HG02970 (cell line): ENCODE measurements around the gene PLEK2.
"Not testable (repeated sequence)": the region's sequence is repeated elsewhere in the genome, so short reads cannot be mapped to it uniquely, and the experiment has no call there.

Source experiments
- ATAC-seq: cut with Tn5 transposase; IDR thresholded peaks from one replicate; pipeline ENCODE4 v1.9.1; 2021; ENCODE audit warnings: mild to moderate bottlenecking, moderate library complexity, moderate number of reproducible peaks; ENCODE audit not compliant: unreplicated experiment, low FRiP score

The PLEK2 gene

DNA sequence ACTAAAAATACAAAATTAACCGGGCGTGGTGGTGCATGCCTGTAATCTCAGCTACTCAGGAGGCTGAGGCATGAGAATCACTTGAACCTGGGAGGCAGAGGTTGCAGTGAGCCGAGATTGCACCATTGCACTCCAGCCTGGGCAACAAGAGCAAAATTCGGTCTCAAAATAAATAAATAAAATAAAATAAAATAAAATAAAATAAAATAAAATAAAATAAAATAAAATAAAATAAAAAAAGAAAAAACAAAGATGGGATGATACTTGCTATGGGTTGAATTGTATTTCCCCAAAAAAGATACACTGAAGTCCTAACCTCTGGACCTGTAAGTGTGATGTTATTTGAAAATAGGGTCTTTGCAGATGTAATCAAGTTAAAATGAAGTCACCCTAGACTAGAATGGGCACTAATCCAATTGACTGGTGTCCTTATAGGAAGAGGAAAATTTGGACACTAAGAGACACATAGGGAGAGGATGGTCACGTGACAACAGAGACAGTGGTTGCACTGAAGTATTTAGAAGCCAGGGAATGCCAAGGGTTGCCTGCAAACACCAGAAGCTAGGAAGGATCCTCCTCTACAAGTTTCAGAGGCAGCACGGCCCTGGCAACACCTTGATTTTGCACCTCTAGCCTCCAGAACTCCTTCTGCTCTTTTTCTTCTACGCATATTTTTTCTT, 3.7 kb downstream of the PLEK2 start:
- ATAC-seq, result not testable (repeated sequence)

DNA sequence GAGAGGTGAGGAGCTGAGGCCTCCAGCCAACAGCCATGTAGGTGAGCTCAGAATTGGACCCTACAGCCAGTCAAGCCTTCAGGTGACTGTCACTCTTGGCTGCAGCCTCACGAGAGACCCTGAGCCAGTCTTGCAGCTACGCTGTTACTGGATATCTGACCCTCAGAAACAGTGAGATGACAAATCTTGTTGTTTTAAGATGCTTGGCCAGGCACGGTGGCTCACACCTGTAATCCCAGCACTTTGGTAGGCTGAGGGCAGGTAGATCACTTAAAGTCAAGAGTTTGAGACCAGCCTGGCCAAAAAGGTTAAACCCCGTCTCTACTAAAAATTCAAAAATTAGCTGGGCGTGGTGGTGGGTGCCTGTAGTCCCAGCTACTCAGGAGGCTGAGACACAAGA, 6.2 kb downstream of the PLEK2 start:
- ATAC-seq, result no peak

DNA sequence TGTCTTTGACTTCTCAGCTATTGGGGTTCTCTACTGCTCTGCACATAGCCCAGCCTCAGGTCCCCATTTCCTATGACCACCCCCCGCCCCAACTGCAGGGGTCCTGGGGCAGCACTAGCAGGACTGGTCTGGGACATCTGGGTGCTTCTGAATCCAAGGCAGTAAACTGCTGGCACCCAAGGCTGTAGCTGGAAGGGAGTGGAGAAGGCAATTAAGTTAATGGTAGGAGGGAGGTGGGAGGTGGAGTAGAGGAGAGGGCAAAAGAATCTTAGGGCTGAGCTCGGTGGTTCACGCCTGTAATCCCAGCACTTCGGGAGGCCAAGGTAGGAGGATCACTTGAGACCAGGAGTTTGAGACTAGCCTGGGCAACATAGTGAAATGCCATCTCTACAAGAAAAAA, 11.5 kb downstream of the PLEK2 start:
- ATAC-seq, result no peak

DNA sequence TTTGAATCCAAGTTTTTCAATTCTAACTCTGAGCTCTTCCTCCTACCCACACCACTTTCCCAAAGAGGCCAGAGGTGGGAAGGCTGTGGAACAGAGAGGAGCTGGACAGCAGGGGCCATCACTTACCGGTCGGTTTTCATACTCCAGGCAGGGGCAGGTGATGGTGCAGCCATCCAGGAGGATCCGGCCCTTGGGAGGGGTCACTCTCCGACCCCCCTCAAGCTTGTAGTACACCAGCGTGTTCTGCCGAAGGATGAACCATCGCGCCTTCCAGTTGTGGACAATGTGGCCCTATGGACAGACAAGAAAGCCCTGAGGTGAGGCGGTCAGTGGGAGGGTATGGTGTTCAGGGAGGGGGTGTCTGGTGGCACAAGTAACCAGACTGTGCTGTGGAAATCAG, 14.4 kb downstream of the PLEK2 start:
- ATAC-seq, result no peak

DNA sequence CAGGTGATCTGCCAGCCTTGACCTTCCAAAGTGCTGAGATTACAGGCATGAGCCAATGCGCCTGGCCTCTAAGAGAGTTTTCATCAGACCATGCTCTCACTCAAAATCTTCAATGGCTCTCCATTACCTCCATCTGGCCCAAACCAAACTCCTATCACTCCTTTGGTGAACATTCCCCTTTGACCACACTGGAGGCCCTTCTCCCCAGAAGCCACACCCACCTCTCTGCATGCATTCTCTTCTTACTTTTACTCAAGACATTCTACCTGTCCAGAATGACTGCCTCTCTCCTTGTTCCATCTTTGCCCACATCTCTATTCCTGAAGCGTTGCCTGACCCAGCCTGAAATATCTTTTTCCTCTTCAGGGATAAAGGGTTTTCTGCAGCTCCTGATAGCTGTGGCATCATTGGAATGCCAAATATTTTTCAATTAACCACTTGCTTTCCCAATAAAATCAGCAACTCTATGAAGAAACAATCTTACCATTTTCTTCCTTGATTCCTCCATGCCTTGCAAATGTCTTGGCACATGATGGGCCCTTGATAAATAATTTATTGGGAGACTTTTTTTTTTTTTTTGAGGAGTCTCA, 15.5 kb downstream of the PLEK2 start:
- no peak for ATAC-seq

DNA sequence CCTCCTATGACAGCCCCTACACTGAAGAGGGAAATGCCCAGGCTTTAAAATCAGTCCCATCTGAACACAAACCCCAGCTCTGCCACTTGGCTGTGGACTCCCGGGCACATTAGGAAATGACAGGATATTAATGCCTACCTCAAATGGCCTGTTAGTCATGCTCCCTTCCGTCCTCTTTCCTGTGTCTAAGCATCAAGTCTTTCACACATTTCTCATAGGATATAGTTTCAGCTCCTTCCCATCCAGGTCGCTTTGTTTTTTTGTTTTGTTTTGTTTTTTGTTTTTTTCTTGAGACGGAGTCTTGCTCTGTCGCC, 16.1 kb downstream of the PLEK2 start:
- ATAC-seq, result no peak

DNA sequence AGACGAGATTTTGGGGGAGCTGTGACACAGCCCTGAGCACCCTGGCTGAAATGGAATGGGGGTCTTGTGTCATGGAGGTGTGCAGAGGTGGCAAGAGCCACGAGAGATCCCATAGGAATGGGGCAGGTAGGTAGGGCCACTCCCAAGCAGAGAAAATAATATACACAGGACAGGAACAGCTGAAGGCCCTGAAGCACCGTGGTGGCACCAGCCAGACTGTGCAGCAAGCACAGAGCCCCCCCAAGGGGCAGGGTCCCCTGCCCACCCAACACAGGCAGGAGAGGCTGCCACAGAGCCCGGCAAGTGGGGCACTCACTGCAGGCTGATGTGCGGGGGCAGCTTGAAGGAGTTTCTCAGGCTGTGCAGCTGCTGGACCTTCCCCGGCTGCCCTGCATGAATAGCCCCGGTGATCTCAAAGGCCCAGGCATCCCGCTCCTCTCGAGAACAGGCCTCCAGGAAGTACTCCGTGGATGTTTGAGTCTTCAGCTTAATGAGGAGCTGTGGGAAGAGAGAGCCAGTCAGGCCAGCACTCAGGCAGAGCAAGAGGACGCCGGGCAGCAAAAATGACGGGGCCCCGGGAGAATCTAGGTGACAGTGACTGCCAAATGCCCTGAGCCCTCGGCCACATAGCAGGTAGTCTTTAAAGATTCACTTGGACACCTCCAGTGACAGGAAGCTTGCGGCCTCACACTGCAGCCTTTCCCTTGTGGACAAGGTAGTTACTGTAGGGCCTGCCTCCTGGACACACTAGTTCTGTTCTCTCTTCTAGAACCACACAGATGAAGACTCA, 16.7 kb downstream of the PLEK2 start:
- ATAC-seq, result no peak

DNA sequence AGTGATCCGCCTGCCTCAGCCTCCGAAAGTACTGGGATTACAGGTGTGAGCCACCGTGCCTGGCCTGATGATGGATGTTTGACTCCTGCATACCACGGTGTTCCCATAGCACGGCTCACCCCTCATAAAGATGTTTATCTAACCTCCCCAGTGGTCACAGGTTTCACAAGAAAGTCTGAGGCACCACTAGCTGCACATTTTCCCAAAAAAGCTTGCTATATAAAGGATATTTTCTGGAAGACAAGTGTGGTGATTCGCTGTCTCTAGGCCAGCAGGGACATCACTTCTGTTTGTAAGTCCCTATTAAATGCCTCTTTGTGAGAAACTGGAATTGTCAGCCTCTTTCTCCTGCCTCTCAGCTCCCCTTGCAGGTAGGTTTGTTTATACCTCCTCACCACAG, 18.3 kb downstream of the PLEK2 start:
- no peak for ATAC-seq

DNA sequence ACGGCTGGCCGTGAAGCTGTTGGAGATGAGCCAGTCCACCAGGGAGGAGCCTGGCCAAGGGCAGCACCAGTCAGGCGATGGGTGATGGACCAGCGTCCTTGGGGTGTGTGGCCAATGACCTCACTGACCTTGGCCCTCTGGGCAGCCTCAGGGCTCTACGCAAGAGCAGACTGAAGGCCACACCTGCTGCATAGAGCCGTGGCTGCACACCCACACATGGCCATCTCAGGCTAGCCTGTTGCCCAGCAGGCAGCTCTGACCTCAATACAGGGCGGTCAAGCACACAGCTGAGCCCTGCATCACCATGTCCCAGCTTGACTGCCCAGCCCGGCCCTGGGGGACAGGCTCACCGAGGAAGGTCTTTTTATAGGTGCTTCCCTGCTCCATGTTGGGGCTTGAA, 19.2 kb downstream of the PLEK2 start:
- no peak for ATAC-seq

DNA sequence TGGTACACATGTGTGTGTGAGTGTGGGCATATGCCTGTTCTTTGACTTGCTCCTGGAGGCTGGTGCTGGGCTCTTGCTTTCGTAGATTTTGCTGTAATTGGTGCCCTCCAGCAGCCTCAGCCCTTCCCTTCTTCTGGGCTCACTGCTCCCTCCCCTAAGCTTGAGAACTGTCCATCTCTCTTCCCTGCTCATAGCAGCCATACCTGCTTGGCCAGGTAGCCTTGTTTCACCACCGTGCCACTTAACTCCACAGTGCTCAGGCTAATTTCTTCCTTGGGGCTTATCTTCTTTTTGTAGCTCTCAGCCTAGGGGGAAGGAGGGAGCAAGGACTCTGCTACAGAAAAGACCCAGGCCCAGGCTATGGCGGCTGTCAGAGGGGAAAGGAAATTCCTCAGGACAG, 19.8 kb downstream of the PLEK2 start:
- no peak for ATAC-seq

DNA sequence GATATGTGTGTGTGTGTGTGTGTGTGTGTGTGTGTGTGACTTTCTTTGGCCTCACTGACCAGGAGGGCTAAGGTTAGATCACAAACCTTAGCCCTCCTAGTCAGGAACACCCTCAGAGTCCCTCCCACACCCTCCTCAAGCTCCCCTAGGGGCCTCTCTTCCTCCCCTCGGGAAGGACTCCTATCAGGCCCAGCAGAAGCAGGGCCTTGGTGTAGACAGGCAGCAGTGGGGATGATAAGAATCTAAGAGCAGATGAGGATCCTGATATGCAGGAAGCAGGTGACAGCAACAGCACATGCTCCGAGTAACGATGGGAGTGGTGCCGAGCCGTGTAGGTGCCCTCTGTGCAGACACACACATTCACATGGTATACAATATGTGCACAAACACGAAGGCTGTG, 20.7 kb downstream of the PLEK2 start:
- no peak for ATAC-seq

DNA sequence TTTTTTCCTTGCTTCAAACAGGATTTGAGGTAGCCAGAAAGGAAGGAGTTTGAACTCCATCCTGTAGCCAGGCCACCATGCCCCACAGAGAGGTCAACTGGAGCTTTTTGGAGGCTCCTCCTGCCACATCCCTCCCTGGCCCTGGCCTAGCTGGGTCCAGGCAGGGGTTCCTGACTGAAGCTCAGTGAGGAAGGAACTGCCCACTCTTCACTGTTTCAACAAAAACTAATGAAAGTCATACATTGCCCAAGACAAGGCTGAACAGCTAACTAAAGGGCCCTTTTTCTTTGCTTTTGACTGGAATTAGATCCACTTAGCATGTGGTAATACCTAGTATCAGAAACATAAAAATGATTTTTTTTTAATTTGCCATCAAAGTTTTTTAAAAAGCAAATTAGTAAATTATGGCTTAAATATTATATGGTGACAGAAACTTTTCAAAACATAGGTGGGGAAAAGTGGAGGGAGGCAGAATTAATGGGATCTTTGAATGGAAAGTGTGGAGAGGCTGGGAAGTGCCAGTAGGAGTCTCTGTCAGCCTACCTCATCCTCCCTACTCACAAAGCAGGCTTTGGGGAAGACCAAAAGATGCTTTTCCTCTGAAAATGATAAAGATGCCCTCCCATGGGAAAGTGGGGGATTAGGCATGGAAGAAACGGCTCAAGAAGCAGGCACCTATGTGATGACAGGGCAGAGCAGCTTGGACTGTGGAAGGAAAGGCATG, 22.0 kb downstream of the PLEK2 start:
- no peak for ATAC-seq

DNA sequence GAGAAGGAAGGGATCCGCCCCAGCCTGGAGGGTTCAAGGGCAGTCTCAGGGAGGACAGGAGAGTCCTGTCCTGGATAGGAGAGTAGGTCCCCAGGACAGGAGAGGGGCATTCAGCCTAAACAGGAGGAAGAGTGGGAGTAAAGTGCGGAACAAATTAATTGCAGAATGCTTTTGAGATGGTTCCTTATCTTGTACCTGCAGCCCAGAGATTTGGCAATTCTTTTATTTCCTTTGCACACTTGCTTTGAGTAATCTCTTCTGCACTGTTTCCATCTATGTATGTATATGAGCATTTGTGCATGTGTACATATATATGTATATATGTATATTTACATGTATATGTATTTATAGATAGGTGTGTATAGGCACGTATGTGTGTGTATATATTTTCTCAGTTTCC, 22.7 kb downstream of the PLEK2 start:
- no peak for ATAC-seq

DNA sequence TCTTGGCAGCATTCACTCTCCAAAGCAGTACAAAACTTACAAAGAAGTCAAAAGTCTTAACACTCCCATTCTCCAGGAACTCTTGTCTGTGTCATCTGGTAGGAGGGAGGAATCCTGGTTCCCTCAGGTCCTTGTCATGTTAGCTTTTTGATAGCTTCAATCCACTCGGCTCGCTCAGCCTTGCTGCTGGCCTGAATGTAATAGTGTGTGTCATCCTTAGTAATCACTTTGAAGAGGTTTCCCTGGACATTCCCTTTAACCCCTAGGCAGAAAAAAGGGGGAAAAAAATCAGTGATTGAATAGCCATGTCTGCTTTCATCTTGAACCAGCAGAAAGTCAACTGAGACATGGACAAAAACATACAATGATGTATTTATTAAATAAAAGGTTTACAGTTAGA, 24.8 kb downstream of the PLEK2 start:
- no peak for ATAC-seq

DNA sequence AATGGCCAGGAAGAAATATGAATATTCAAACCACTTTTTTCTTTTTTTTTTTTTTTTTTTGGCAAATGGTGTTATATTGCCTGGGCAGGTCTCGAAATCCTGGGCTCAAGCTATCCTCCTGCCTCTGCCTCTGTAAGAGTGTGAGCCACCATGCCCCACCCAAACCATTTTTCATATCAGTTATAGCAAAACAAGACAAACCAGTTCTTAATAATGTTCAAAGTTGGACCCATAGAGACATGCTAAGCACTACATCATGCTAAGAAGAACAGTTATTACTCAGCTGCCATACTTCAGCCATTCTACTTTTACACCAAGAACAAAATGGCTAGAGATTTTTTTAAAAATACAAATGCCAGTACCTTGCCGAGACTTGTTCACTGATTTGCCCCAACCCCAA, 26.3 kb downstream of the PLEK2 start:
- no peak for ATAC-seq

DNA sequence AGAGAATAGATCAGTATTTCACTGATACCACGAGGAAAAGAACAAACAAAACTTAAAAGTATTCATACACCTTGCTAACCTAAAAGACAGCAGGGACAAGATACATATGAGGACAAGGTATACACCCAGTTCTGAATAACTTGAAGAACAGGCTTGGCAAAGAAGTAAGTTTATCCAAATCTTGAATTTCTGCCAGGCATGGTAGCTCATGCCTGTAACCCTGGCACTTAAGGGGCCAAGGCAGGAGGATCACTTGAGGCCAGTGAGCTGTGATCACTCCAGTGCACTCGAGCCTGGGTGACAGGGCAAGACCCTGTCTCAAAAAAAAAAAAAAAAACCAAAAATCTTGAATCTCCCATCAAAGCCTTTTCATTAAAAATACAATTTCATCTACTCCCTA, 26.8 kb downstream of the PLEK2 start:
- ATAC-seq, result no peak

DNA sequence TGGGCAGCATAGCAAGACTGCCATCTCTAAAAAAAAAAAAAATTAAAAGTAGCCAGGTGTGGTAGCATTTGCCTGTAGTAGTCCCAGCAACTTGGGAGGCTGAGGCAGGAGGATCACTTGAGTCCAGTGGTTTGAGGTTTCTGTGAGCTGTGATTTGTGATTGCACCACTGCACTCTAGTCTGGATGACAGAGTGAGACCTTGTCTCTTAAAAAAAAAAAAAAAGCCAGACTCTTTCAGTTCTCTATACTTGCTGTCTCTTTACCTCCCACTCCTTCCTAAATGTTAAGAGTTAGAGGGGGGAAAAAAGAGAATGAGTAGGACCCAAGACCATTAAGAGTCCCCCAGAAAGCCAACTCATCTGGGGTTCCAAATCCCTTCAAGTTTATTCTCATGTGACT, 34.0 kb downstream of the PLEK2 start:
- ATAC-seq, result no peak

DNA sequence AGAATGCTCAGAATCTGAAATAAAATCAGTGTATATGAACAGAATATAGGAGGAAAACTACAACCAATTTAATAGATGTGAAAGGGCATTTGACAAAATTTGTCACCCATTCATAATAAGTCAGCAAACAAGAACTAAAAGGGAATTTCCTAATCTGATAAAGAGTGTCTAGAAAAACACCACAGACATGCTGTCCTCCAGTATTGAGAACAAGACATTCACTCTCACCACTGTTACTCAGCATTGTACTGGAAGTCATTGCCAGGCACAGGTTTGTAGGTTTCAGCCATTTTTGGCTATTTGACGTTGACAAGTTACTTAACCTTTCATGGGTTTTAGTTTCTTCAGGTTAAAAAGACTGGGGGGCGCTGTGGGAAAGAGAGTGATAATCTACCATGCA, 38.6 kb downstream of the PLEK2 start:
- no peak for ATAC-seq

DNA sequence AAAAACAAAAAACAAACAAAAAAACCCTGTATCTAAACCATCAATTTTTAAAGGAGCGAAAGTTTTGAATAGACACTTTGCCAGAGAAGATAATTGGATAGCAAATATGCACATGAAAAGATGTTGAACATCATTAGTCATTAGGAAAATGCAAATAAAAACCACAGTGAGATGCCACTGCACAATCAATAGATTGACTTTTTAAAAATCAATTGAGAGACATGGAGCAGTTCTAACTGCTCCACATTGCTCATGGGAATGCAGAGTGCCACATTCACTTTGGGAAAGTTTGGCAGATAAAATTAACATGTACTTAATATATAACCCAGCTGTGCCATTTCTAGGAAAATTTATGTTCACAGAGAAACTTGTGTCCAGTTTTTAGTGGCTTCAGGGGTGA, 39.1 kb downstream of the PLEK2 start:
- no peak for ATAC-seq

DNA sequence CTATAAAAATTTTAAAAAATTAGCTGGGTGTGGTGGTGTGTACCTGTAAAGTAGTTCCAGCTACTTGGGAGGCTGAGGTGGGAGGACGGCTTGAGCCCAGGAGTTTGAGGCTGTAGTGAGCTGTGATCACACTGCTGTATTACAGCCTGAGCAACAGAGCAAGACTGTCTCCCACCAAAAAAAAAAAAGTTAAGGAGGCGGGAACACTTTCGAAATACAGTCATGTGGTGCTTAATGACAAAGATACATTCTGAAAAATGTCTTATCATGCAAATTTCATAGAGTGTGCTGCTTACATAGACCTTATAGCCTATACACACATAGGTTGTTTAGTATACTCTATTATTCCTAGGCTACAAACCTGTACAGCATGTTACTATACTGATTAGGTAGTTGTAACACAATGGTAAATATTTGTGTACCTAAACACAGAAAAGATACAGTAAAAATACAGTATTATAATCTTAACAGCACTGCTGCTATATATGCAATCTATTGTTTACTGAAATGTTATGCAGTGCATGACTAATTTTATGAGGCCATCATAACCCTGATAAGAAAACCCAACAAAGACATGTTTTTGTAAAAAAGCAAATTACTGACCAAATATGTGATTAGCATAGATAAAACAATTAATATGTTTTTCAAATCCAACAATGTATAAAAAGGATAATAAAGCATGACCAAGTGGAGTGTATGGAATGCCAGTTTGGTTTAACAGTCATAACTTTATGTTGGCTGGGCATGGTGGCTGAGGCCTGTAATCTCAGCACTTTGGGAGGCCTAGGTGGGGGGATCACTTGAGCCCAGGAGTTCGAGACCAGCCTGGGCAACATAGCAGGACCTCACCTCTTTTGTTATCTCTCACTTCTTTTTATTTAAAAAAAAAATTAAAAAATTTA, 40.5 kb downstream of the PLEK2 start:
- no peak for ATAC-seq
